A673 (cell line): ENCODE data around the gene SHC3.

Experiments
- EZH2 ChIP-seq: fragments of 200-600 bp; sonication (generic); IDR thresholded peaks from 2 replicates; pipeline ENCODE4 v1.6.1; 2017; ENCODE audit warnings: borderline replicate concordance, low read depth, mild to moderate bottlenecking, mixed read lengths, antibody characterized with exemption, low read length; ENCODE audit not compliant: poor library complexity, severe bottlenecking
- TF ChIP-seq, protein P1 (sequence below): fragments of 300-800, 200-600 bp; sonication (generic); conservative IDR thresholded peaks from 2 replicates; pipeline ENCODE4 v1.5.1; 2017; ENCODE audit warnings: low read depth, mild to moderate bottlenecking, antibody characterized with exemption, low read length, moderate library complexity, mixed read lengths

DNA sequence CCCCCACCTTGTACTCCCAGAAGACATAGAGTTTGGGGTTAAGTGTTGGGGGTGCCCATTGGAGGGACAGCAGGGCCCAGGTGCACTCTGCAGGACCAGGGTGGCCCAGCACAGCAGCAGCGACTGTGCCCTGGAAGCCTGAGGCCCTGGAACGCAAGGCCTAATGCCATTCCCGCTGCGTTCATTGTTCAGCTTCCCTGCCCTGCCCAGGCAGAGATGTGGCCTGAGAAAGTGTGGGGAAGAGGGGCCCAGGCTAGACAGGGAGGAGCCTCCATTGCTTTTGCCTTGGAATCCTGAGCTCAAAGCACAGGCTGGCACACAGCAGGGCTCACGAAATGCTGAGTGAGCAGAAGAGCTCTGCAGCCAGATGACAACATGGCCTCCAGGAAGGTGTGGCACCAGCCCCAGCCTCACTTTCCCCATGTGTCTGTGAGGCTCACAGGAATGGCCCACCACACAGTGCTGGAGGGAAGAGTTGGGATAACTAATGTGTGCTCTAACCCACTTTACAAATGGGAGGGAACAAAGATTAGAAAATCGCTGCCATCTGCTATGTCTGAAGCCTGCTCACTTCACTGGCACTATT lies 168.0 kb downstream of the SHC3 start:
- TF ChIP-seq, protein P1, sequence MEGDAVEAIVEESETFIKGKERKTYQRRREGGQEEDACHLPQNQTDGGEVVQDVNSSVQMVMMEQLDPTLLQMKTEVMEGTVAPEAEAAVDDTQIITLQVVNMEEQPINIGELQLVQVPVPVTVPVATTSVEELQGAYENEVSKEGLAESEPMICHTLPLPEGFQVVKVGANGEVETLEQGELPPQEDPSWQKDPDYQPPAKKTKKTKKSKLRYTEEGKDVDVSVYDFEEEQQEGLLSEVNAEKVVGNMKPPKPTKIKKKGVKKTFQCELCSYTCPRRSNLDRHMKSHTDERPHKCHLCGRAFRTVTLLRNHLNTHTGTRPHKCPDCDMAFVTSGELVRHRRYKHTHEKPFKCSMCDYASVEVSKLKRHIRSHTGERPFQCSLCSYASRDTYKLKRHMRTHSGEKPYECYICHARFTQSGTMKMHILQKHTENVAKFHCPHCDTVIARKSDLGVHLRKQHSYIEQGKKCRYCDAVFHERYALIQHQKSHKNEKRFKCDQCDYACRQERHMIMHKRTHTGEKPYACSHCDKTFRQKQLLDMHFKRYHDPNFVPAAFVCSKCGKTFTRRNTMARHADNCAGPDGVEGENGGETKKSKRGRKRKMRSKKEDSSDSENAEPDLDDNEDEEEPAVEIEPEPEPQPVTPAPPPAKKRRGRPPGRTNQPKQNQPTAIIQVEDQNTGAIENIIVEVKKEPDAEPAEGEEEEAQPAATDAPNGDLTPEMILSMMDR: no peak
- TF ChIP-seq EZH2: no peak
